ENCODE data around the gene RUSF1. TPM values are rescaled to one million over a fixed set of nuclear protein-coding genes. Genes with fewer than 3 reads are reported as not detected.
"Not testable (repeated sequence)": the region's sequence is repeated elsewhere in the genome, so short reads cannot be mapped to it uniquely, and the experiment has no call there.

RUSF1 gene
- total and polyA plus RNA-seq, 10 of the 15 experiments (the other 5 are each of a cell fraction or from before 2014, with no cell fraction given): 0.20 to 46.3 (median 29.7) TPM

DNA sequence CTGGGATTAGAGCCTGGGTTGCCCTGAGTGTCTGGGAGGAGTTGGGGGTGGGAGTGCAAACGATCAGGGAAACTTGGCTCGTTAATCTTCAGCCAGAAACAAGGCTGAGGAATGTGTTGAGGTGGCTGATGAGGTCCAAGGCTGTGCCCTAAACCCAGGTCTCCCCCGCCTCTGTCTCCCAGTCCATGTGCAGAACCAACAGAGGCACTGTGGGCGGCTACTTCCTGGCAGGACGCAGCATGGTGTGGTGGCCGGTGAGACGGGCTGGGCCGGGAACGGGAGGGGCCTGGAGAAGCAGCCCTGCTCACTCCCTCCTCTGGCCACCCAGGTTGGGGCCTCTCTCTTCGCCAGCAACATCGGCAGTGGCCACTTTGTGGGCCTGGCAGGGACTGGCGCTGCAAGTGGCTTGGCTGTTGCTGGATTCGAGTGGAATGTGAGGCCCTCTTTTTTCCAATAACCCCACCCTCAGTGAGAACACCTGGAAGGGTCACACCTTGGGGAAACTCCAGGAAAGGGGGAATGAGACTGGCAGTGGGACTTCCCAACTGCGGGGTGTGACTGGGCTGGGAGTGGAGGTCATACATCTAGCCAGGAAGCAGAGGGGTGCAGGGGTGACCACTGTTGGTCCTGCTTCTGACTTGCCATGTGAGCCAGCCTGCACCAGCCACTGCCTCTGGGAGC is 23.6 kb downstream of the RUSF1 start (continued):
- TF ChIP-seq, protein P1, sequence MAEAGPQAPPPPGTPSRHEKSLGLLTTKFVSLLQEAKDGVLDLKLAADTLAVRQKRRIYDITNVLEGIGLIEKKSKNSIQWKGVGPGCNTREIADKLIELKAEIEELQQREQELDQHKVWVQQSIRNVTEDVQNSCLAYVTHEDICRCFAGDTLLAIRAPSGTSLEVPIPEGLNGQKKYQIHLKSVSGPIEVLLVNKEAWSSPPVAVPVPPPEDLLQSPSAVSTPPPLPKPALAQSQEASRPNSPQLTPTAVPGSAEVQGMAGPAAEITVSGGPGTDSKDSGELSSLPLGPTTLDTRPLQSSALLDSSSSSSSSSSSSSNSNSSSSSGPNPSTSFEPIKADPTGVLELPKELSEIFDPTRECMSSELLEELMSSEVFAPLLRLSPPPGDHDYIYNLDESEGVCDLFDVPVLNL (IDR thresholded peaks at IDR 0.05; ENCODE audit: low read depth, low read length): no peak
- TF ChIP-seq POU2F2 (IDR thresholded peaks at IDR 0.05; ENCODE audit: borderline replicate concordance, low read depth, low read length) (no peak), CHD4 (IDR thresholded peaks at IDR 0.05) (no peak), EED (IDR thresholded peaks at IDR 0.05; ENCODE audit: low read depth) (no peak), PAX8 (IDR thresholded peaks at IDR 0.05) (no peak)
- TF ChIP-seq, protein P2, sequence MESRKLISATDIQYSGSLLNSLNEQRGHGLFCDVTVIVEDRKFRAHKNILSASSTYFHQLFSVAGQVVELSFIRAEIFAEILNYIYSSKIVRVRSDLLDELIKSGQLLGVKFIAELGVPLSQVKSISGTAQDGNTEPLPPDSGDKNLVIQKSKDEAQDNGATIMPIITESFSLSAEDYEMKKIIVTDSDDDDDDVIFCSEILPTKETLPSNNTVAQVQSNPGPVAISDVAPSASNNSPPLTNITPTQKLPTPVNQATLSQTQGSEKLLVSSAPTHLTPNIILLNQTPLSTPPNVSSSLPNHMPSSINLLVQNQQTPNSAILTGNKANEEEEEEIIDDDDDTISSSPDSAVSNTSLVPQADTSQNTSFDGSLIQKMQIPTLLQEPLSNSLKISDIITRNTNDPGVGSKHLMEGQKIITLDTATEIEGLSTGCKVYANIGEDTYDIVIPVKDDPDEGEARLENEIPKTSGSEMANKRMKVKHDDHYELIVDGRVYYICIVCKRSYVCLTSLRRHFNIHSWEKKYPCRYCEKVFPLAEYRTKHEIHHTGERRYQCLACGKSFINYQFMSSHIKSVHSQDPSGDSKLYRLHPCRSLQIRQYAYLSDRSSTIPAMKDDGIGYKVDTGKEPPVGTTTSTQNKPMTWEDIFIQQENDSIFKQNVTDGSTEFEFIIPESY (IDR thresholded peaks at IDR 0.05): no peak
- TF ChIP-seq, protein P3, sequence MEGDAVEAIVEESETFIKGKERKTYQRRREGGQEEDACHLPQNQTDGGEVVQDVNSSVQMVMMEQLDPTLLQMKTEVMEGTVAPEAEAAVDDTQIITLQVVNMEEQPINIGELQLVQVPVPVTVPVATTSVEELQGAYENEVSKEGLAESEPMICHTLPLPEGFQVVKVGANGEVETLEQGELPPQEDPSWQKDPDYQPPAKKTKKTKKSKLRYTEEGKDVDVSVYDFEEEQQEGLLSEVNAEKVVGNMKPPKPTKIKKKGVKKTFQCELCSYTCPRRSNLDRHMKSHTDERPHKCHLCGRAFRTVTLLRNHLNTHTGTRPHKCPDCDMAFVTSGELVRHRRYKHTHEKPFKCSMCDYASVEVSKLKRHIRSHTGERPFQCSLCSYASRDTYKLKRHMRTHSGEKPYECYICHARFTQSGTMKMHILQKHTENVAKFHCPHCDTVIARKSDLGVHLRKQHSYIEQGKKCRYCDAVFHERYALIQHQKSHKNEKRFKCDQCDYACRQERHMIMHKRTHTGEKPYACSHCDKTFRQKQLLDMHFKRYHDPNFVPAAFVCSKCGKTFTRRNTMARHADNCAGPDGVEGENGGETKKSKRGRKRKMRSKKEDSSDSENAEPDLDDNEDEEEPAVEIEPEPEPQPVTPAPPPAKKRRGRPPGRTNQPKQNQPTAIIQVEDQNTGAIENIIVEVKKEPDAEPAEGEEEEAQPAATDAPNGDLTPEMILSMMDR (IDR thresholded peaks at IDR 0.05 in 2 of 3, conservative IDR thresholded peaks at IDR 0.05 in 1 of 3; ENCODE audit: control insufficient read depth in 2 of 3, extremely low read depth in 1 of 3, insufficient read depth in 1 of 3, low read depth in 3 of 3, low read length in 3 of 3): no peak

DNA sequence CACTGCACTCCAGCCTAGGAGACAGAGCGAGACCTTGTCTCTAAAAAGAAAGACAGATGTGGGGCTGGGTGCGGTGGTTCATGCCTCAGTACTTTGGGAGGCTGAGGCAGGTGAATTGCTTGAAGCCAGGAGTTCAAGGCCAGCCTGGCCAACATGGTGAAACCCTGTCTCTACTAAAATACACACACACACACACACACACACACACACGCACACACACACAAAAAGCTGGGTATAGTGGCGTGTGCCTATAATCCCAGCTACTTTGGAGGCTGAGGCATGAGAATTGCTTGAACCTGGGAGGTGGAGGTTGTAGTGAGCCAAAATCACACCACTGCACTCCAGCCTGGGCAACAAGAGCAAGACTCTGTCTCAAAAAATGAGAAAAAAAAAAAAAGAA is 24.1 kb downstream of the RUSF1 start:
- H3K4me3 ChIP-seq; H3K36me3 ChIP-seq (ENCODE audit: control insufficient read depth in 2 of 2, insufficient read depth in 2 of 2, low read length in 1 of 2); H2AFZ ChIP-seq (ENCODE audit: control insufficient read depth, low read depth, low read length); H3K4me2 ChIP-seq (ENCODE audit: control insufficient read depth, insufficient read depth); H4K20me1 ChIP-seq (ENCODE audit: control insufficient read depth, insufficient read depth); H3K9ac ChIP-seq (ENCODE audit: control insufficient read depth, insufficient read depth, low read length); H3K9me3 ChIP-seq (replicated peaks; ENCODE audit: control insufficient read depth, insufficient read depth, low read length); CTCF ChIA-PET; ATAC-seq; H3K27ac ChIP-seq (ENCODE audit: control insufficient read depth, insufficient read depth); FAIRE-seq; POLR2A ChIA-PET; H3K4me1 ChIP-seq (ENCODE audit: control insufficient read depth, insufficient read depth, low read length); H3K27me3 ChIP-seq (replicated peaks in 1 of 2; ENCODE audit: control insufficient read depth in 2 of 2, insufficient read depth in 2 of 2, low read length in 1 of 2); BruUV-seq (replicated peaks); DNase-seq (ENCODE audit: low read depth, low spot score); in situ Hi-C loops (cut with MboI); RAD21 ChIA-PET (ENCODE audit: unreplicated experiment); intact Hi-C loops (cut with micrococcal nuclease; ENCODE audit: unreplicated experiment); H3K79me2 ChIP-seq (ENCODE audit: control insufficient read depth, insufficient read depth, low read length): not testable (repeated sequence)
- WGBS (ENCODE audit: insufficient coverage, insufficient replicate concordance, low lambda C conversion rate, missing lambda C conversion rate): 55% methylated on average over 4 of the region's 4 CpGs
- SMC1A ChIA-PET (ENCODE audit: uncharacterized antibody, unreplicated experiment): interaction anchor here (0.7 kb wide), 1 partner anchor 298 kb away, joined by 4 read pairs; no protein-coding TSS in a partner anchor

Measured in GM12878 (cell line).